NCI-H2081 (cell line): Measurements from ENCODE around the gene STAG2.
A peak's percentile ranks its signal among the peaks of the same experiment; 100 is the strongest.

Experiments
- DNase-seq, 2 experiments: peaks; one replicate each; lab custom pipeline; 2025; lab: John Stamatoyannopoulos, UW

STAG2 gene

DNA sequence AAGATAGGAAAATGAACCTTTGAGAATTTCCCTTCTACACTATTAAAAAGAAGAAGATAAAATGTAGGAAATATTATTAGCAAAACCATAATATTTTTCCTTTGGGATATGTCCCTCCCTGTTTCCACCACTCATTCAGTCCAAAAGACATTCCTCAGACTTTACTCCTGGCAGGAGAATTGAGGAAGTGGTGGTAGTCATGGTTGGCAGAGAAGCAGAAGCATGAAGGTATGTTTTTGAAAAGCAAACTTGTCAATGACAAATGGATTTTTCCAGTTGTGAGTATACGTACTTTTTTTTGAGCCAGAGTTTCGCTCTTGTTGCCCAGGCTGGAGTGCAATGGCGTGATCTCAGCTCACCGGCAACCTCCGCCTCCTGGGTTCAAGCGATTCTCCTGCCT is 13.7 kb downstream of the STAG2 start:
- DNase-seq, result no peak

GRCh38 chrX:123976706-123977316 is 15.3 kb downstream of the STAG2 start:
- DNase-seq, result peak in 1 of 2 experiments; percentile 18

DNA sequence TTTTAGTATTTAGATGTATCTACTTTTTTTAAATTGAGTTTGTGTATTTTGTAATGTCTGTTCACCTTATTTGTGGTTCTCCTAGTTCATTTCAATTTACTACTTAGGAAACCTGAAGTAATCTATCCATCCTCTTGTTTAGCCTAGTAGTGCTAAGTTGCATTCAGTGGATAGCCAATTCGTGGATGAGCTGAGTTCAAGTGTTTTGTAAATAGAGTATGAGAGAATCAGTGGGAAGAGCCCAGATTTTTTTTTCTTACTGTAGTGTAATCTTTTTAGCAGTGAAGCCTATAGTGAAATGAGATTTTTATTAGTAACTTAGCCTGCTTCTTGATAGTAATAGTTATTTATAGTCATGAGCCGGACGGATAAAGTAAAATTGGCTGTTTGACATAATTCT is 21.7 kb downstream of the STAG2 start:
- DNase-seq, result no peak

GRCh38 chrX:123986377-123986776 is 24.9 kb downstream of the STAG2 start:
- DNase-seq, result no peak

GRCh38 chrX:123988423-123989111 is 27.1 kb downstream of the STAG2 start:
- DNase-seq, result no peak

- no peak for DNase-seq
Observed at GRCh38 chrX:123989235-123989634, 27.7 kb downstream of the STAG2 start.

- DNase-seq, result no peak
Observed at GRCh38 chrX:123990169-123990568, 28.7 kb downstream of the STAG2 start.

GRCh38 chrX:123990602-123991001 is 29.1 kb downstream of the STAG2 start:
- DNase-seq, result no peak

- no peak for DNase-seq
Observed at GRCh38 chrX:123993326-123993725, 31.8 kb downstream of the STAG2 start.

GRCh38 chrX:123993904-123994635 is 32.6 kb downstream of the STAG2 start:
- DNase-seq, result no peak

- no peak for DNase-seq
Observed at GRCh38 chrX:123994730-123995129, 33.2 kb downstream of the STAG2 start.

GRCh38 chrX:124001581-124001980 is 40.1 kb downstream of the STAG2 start:
- DNase-seq, result no peak

GRCh38 chrX:124005228-124005627 is 43.7 kb downstream of the STAG2 start:
- DNase-seq, result no peak

- no peak for DNase-seq
Observed at GRCh38 chrX:124010157-124010556, 48.7 kb downstream of the STAG2 start.

GRCh38 chrX:124010566-124010965 is 49.1 kb downstream of the STAG2 start:
- DNase-seq, result no peak

DNA sequence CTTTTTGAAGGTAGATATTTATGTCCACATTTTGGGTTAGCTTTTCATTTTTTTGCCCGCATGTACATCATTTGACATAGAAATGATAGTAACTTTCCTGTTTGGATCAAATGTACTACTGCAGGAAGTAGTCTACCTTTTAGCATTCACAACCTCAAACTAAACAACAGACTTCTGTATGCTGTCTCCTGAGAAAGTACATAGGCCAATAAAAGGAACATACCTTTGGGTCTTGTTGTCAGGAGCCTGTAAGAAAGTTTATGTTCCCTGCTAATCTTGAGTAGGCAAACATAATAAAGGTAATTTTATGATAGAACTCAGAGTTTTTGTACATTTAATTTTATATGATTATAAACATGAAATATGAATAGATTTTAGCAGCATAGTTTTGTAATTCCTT is 54.2 kb downstream of the STAG2 start:
- DNase-seq, result no peak

DNA sequence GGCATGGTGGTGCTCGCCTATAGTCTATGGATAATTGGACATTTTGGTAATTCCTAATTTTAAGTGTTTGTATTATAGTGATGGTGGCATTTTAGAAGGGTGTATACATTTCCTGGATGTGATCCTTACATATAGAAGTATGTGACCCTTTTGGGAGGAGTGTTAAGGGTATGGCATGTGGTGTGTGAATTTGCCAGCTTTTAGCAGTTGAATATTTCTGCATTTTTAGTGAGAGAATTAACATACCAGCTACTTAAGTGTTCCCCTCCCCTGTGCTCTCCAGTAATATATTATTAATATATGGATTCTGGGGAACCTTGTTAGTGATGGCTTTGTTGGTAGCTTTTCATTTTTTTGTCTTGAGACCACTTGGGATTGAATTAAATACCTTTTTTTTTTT is 55.3 kb downstream of the STAG2 start:
- DNase-seq, result no peak

DNA sequence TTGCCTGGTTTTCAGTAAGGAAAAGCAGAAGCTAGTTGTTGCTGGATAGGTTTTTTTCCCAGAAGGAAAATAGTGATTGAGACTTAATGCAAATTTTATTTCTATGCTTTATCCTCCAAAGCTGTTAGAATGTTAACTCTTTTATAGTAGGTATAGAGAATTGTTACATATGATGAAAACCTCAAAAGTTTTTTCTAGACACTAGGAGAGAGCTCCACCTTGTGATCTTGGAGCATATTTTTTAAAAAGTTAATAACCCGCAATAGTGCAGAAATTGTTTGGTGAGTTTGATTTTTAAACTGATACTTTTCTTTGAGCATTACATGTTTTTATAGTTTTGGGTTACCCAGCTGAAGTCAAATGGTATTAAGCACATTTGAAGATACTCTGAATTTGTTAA is 56.5 kb downstream of the STAG2 start:
- DNase-seq, result no peak

- DNase-seq, result no peak
Observed at GRCh38 chrX:124023838-124024238, 62.3 kb downstream of the STAG2 start.

DNA sequence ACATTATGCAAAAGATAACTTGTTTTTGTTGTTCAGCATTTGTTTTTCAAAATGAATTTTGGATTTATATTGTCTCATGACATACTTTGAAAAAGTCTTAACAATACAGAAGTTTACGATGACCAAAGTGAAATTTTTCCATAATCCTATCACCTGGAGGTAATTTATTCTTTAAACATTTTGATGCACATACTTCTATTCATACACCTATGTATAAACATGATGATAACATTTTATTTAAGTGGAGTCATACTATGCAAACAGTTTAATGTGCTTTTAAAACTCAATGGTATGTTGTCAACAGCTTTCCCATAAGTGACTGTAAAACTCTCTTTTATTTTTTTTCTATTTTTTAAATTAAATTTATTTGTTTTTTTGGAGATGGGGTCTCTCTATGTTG is 65.0 kb downstream of the STAG2 start:
- DNase-seq, result no peak

GRCh38 chrX:124028182-124028581 is 66.7 kb downstream of the STAG2 start:
- no peak for DNase-seq

GRCh38 chrX:124030520-124030919 is 69.0 kb downstream of the STAG2 start:
- no peak for DNase-seq

DNA sequence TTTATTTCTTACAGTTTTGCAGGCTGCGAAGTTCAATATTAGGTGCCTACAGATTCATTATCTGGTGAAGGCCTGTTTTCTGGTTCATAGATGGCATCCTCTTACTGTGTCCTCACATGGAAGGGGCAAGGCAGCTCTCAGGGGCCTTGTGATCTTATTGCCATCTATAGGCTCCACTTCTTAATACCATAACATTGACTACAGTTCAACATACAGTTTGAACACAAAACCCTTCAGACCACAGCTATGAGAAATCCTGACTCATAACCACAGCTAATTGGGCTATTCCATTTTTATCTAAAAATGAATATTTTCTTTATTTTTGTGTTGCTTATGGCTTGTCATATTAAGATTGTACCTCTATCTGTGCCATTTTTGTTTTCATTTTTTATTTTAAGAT is 72.3 kb downstream of the STAG2 start:
- DNase-seq, result no peak
